ENCODE data around the gene IMMP1L.

- TF ChIP-seq ZNF384 (IDR thresholded peaks at IDR 0.05) (no peak), NFRKB (IDR thresholded peaks at IDR 0.05) (no peak), SP1 (IDR thresholded peaks at IDR 0.05) (no peak), SUZ12 (IDR thresholded peaks at IDR 0.05) (no peak), TARDBP (IDR thresholded peaks at IDR 0.05) (no peak), ARNT (IDR thresholded peaks at IDR 0.05) (no peak), L3MBTL2 (conservative IDR thresholded peaks at IDR 0.05) (no peak), LEF1 (IDR thresholded peaks at IDR 0.05; ENCODE audit: borderline replicate concordance) (no peak), FOXM1 (IDR thresholded peaks at IDR 0.05; ENCODE audit: borderline replicate concordance) (no peak), FOXK2 (IDR thresholded peaks at IDR 0.05) (no peak), CTBP1 (IDR thresholded peaks at IDR 0.05; ENCODE audit: borderline replicate concordance) (no peak), BHLHE40 (IDR thresholded peaks at IDR 0.05; ENCODE audit: borderline replicate concordance) (no peak)
Measured at GRCh38 chr11:31521497-31522150, 12.2 kb upstream of the IMMP1L start.

All from HEK293T (cell line).